A673 (cell line): ENCODE results near the gene ARHGAP44. TPM values are rescaled to one million over a fixed set of nuclear protein-coding genes. Genes with fewer than 3 reads are reported as not detected.

Experiments used
- BruUV-seq: library from RNA; stranded (reverse); fragments of 400-500 nt; replicated peaks from 2 replicates; lab custom pipeline; 2021; lab: Mats Ljungman, UMichigan
- CTCF ChIA-PET: fragments of 300-600 bp; sonication (Branson Sonifier 250); formaldehyde crosslinking; loops from one replicate; lab custom pipeline; 2022; ENCODE audit warnings: antibody characterized with exemption; lab: Charles Lee
- POLR2A ChIA-PET: fragments of 300-600 bp; sonication (Branson Sonifier 250); formaldehyde crosslinking; loops from one replicate; lab custom pipeline; 2022; ENCODE audit warnings: antibody characterized with exemption; ENCODE audit not compliant: low non-redundant PET; lab: Charles Lee
- DNase-seq: peaks from one replicate; pipeline ENCODE4 v3.0.0-alpha.2; 2015; ENCODE audit warnings: low spot score
- H3K27ac ChIP-seq: fragments of 200-600 bp; sonication (generic); 2 replicates; pipeline ENCODE4 v1.5.1; 2016; ENCODE audit warnings: mixed run types, low read depth, mild to moderate bottlenecking, mixed read lengths, antibody characterized with exemption, low read length; ENCODE audit not compliant: poor library complexity, severe bottlenecking
- H3K27me3 ChIP-seq: fragments of 200-600 bp; sonication (generic); replicated peaks from 2 replicates; pipeline ENCODE4 v1.6.1; 2017; ENCODE audit warnings: mixed run types, low read depth, mild to moderate bottlenecking, mixed read lengths, antibody characterized with exemption, low read length; ENCODE audit not compliant: insufficient read depth, poor library complexity
- H3K36me3 ChIP-seq: fragments of 200-600 bp; sonication (generic); 2 replicates; pipeline ENCODE4 v1.6.1; 2016; ENCODE audit warnings: mixed run types, mild to moderate bottlenecking, mixed read lengths, antibody characterized with exemption, low read length; ENCODE audit not compliant: insufficient read depth, poor library complexity, severe bottlenecking
- H3K4me1 ChIP-seq: fragments of 200-600 bp; sonication (generic); 2 replicates; pipeline ENCODE4 v1.6.1; 2017; ENCODE audit warnings: mixed run types, mild to moderate bottlenecking, mixed read lengths, antibody characterized with exemption, low read length; ENCODE audit not compliant: insufficient read depth, poor library complexity, severe bottlenecking
- H3K4me3 ChIP-seq: fragments of 200-600 bp; sonication (generic); 2 replicates; pipeline ENCODE4 v1.5.1; 2016; ENCODE audit warnings: low read depth, mixed run types, mild to moderate bottlenecking, mixed read lengths, low read length; ENCODE audit not compliant: poor library complexity, severe bottlenecking
- H3K9me3 ChIP-seq: fragments of 200-600 bp; sonication (generic); 2 replicates; pipeline ENCODE4 v1.6.1; 2016; ENCODE audit warnings: mixed run types, low read depth, mild to moderate bottlenecking, mixed read lengths, antibody characterized with exemption, low read length; ENCODE audit not compliant: poor library complexity, severe bottlenecking
- EZH2 ChIP-seq: fragments of 200-600 bp; sonication (generic); IDR thresholded peaks from 2 replicates; pipeline ENCODE4 v1.6.1; 2017; ENCODE audit warnings: borderline replicate concordance, low read depth, mild to moderate bottlenecking, mixed read lengths, antibody characterized with exemption, low read length; ENCODE audit not compliant: poor library complexity, severe bottlenecking
- intact Hi-C: fragments of 100-400 bp; cut with micrococcal nuclease; formaldehyde crosslinking; loops from one replicate; pipeline ENCODE4 v1.10.0; 2022; ENCODE audit not compliant: unreplicated experiment
- total RNA-seq: library from RNA; stranded (reverse); gene quantifications from 2 replicates; pipeline ENCODE4 v1.2.3, GENCODE V29; 2021
- TF ChIP-seq, protein P1 (sequence below): fragments of 300-800, 200-600 bp; sonication (generic); conservative IDR thresholded peaks from 2 replicates; pipeline ENCODE4 v1.5.1; 2017; ENCODE audit warnings: low read depth, mild to moderate bottlenecking, antibody characterized with exemption, low read length, moderate library complexity, mixed read lengths

Gene ARHGAP44
- total RNA-seq, 1 experiment from 2014 or later = 0.49 TPM

DNA sequence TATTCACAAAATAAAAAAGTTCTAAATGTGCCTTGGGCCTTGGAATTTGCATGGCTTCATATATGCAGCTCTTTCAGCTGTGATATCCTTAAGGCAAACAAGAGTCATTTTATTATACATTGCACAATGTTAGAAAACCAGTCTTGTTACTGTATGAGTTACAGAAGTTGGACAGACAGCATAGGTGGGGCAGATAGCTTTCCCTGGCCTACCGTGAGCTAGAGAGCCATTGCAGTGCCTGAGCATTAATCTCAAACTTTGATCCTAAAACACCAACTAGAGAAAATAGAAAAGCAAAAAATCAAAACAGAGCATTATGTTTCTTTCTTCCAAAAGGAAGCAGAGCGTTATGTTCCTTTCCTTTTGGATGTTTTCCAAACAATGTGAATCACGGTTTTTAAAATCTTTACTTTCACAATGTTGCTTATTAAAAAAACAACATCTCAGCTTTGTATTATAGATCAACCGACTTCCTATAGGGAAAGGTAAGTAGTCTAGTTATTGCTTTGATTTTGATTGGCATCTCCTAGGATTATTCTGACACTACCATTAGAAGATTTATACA, 32.2 kb downstream of the ARHGAP44 start:
- no peak for DNase-seq
- CTCF ChIA-PET = no interaction called here
- POLR2A ChIA-PET = no interaction called here
- Histone ChIP-seq H3K36me3 (no peaks in the 10 kb centered on the region), H3K4me1 (no peaks in the 10 kb centered on the region), H3K27ac (no peak overlapping the region), H3K27me3 (no peaks in the 10 kb centered on the region), H3K9me3 (peaks cover 5% of the 10 kb centered on the region), H3K4me3 (no peak overlapping the region)
- no TSS peak for BruUV-seq
- intact Hi-C loops = no loop called here
- TF ChIP-seq, protein P1, sequence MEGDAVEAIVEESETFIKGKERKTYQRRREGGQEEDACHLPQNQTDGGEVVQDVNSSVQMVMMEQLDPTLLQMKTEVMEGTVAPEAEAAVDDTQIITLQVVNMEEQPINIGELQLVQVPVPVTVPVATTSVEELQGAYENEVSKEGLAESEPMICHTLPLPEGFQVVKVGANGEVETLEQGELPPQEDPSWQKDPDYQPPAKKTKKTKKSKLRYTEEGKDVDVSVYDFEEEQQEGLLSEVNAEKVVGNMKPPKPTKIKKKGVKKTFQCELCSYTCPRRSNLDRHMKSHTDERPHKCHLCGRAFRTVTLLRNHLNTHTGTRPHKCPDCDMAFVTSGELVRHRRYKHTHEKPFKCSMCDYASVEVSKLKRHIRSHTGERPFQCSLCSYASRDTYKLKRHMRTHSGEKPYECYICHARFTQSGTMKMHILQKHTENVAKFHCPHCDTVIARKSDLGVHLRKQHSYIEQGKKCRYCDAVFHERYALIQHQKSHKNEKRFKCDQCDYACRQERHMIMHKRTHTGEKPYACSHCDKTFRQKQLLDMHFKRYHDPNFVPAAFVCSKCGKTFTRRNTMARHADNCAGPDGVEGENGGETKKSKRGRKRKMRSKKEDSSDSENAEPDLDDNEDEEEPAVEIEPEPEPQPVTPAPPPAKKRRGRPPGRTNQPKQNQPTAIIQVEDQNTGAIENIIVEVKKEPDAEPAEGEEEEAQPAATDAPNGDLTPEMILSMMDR = no peak
- no peak for TF ChIP-seq EZH2

GRCh38 chr17:12826431-12826830, 37.1 kb downstream of the ARHGAP44 start:
- Histone ChIP-seq H3K4me1 (no peaks in the 10 kb centered on the region), H3K27ac (no peak overlapping the region), H3K4me3 (no peak overlapping the region), H3K36me3 (no peaks in the 10 kb centered on the region), H3K27me3 (no peaks in the 10 kb centered on the region), H3K9me3 (peaks cover 9% of the 10 kb centered on the region)
- POLR2A ChIA-PET = no interaction called here
- TF ChIP-seq, protein P1 = no peak
- TF ChIP-seq EZH2 = no peak
- no peak for DNase-seq
- intact Hi-C loops = no loop called here
- no TSS peak for BruUV-seq
- CTCF ChIA-PET = no interaction called here

GRCh38 chr17:12830777-12831247, 41.5 kb downstream of the ARHGAP44 start:
- no TSS peak for BruUV-seq
- no peak for DNase-seq
- no peaks in the 10 kb centered on the region for H3K27me3 ChIP-seq
- no peaks in the 10 kb centered on the region for H3K4me1 ChIP-seq
- TF ChIP-seq, protein P1 = no peak
- no peak for TF ChIP-seq EZH2
- peaks cover 18% of the 10 kb centered on the region for H3K9me3 ChIP-seq
- intact Hi-C loops = no loop called here
- H3K27ac ChIP-seq = no peak overlapping the region
- H3K4me3 ChIP-seq = no peak overlapping the region
- H3K36me3 ChIP-seq = no peaks in the 10 kb centered on the region
- ChIA-PET CTCF (no interaction called here), POLR2A (no interaction called here)
